DOHH2 (cell line): ENCODE results near the gene SHB.
"Not testable (repeated sequence)": the region's sequence is repeated elsewhere in the genome, so short reads cannot be mapped to it uniquely, and the experiment has no call there.

ENCODE experiments used
- H3F3A ChIP-seq: fragments of 200-600 bp; sonication (generic), shearing (Covaris generic); 2 replicates; pipeline ENCODE4 v1.6.0; 2016; ENCODE audit warnings: antibody characterized with exemption, mild to moderate bottlenecking; ENCODE audit not compliant: control insufficient read depth, insufficient read depth
- H3K27ac ChIP-seq: fragments of 200-600 bp; sonication (generic); 2 replicates; pipeline ENCODE4 v1.5.1; 2014; ENCODE audit warnings: low read depth, mild to moderate bottlenecking, low read length, moderate library complexity
- H3K27me3 ChIP-seq: fragments of 200-600 bp; sonication (generic); 2 replicates; pipeline ENCODE4 v1.6.1; 2014; ENCODE audit warnings: mild to moderate bottlenecking, low read length, mixed read lengths; ENCODE audit not compliant: control insufficient read depth
- H3K36me3 ChIP-seq: fragments of 200-600 bp; sonication (generic); 2 replicates; pipeline ENCODE4 v1.6.1; 2014; ENCODE audit warnings: mild to moderate bottlenecking, low read length, moderate library complexity, mixed read lengths; ENCODE audit not compliant: control insufficient read depth
- H3K4me1 ChIP-seq: fragments of 200-600 bp; sonication (generic); 2 replicates; pipeline ENCODE4 v1.6.1; 2014; ENCODE audit warnings: mild to moderate bottlenecking, low read length, mixed read lengths; ENCODE audit not compliant: control insufficient read depth
- H3K4me2 ChIP-seq: fragments of 200-600 bp; sonication (generic); 2 replicates; pipeline ENCODE4 v1.6.0; 2014; ENCODE audit warnings: mild to moderate bottlenecking, low read length, moderate library complexity
- H3K4me3 ChIP-seq: fragments of 200-600 bp; sonication (generic); 2 replicates; pipeline ENCODE4 v1.5.1; 2014; ENCODE audit warnings: mild to moderate bottlenecking, low read length, mixed read lengths
- H3K79me2 ChIP-seq: fragments of 200-600 bp; sonication (generic); 2 replicates; pipeline ENCODE4 v1.6.1; 2014; ENCODE audit warnings: mild to moderate bottlenecking, low read length, mixed read lengths; ENCODE audit not compliant: control insufficient read depth
- H3K9me2 ChIP-seq: fragments of 200-600 bp; sonication (generic); replicated peaks from 2 replicates; pipeline ENCODE4 v1.6.1; 2014; ENCODE audit warnings: mild to moderate bottlenecking, low read length, mixed read lengths; ENCODE audit not compliant: control insufficient read depth
- H3K9me3 ChIP-seq: fragments of 200-600 bp; sonication (generic); 2 replicates; pipeline ENCODE4 v1.6.1; 2014; ENCODE audit warnings: antibody characterized with exemption, low read length, mixed read lengths; ENCODE audit not compliant: control insufficient read depth, insufficient read depth
- H4K20me1 ChIP-seq: fragments of 200-600 bp; sonication (generic); 2 replicates; pipeline ENCODE4 v1.6.0; 2014; ENCODE audit warnings: low read depth, mild to moderate bottlenecking, antibody characterized with exemption, low read length, moderate library complexity; ENCODE audit not compliant: control insufficient read depth, insufficient read depth
- CTCF ChIP-seq: fragments of 200-600 bp; sonication (generic); IDR thresholded peaks from one replicate; pipeline ENCODE4 v1.5.1; 2014; ENCODE audit warnings: antibody characterized with exemption, mild to moderate bottlenecking, low read depth, low read length; ENCODE audit not compliant: poor library complexity, severe bottlenecking
- EZH2phosphoT487 ChIP-seq: fragments of 200-600 bp; sonication (generic); IDR thresholded peaks from 2 replicates; pipeline ENCODE4 v1.6.1; 2017; ENCODE audit warnings: borderline replicate concordance, mild to moderate bottlenecking, antibody characterized with exemption, low read length, moderate library complexity, mixed read lengths

The SHB gene

GRCh38 chr9:37967014-37967760, 101.8 kb downstream of the SHB start:
- TF ChIP-seq CTCF (no peak), EZH2phosphoT487 (no peak)
- no peaks in the 10 kb centered on the region for H3K9me2 ChIP-seq
- no peaks in the 10 kb centered on the region for H3K4me1 ChIP-seq
- H3K27ac ChIP-seq, result no peak overlapping the region
- H3K4me3 ChIP-seq, result no peak overlapping the region
- no peaks in the 10 kb centered on the region for H3K36me3 ChIP-seq
- H3K9me3 ChIP-seq, result no peaks in the 10 kb centered on the region
- H4K20me1 ChIP-seq, result no peaks in the 10 kb centered on the region
- H3K79me2 ChIP-seq, result no peaks in the 10 kb centered on the region
- no peak overlapping the region for H3K4me2 ChIP-seq
- H3K27me3 ChIP-seq, result no peaks in the 10 kb centered on the region
- H3F3A ChIP-seq, result no peaks in the 10 kb centered on the region

GRCh38 chr9:37966412-37967013, 102.5 kb downstream of the SHB start:
- Histone ChIP-seq H3K4me2 (no peak overlapping the region), H4K20me1 (no peaks in the 10 kb centered on the region), H3K36me3 (no peaks in the 10 kb centered on the region), H3K27ac (no peak overlapping the region), H3K27me3 (no peaks in the 10 kb centered on the region), H3K9me2 (no peaks in the 10 kb centered on the region), H3F3A (no peaks in the 10 kb centered on the region), H3K4me1 (no peaks in the 10 kb centered on the region), H3K9me3 (no peaks in the 10 kb centered on the region), H3K4me3 (no peak overlapping the region), H3K79me2 (no peaks in the 10 kb centered on the region)
- TF ChIP-seq CTCF (no peak), EZH2phosphoT487 (no peak)

- not testable (repeated sequence) for H3K4me1 ChIP-seq, H3K27ac ChIP-seq, H3K9me2 ChIP-seq, H3K79me2 ChIP-seq, H3K36me3 ChIP-seq, H3K4me2 ChIP-seq, H3F3A ChIP-seq, H3K27me3 ChIP-seq, H3K4me3 ChIP-seq, H3K9me3 ChIP-seq, H4K20me1 ChIP-seq
These were observed 103.2 kb downstream of the SHB start for GRCh38 chr9:37965676-37966345.

- no peak for TF ChIP-seq CTCF
- no peak for TF ChIP-seq EZH2phosphoT487
- Histone ChIP-seq H3K9me2 (no peaks in the 10 kb centered on the region), H4K20me1 (no peaks in the 10 kb centered on the region), H3K27ac (no peak overlapping the region), H3K4me3 (no peak overlapping the region), H3K79me2 (no peaks in the 10 kb centered on the region), H3K4me2 (no peak overlapping the region), H3K4me1 (no peaks in the 10 kb centered on the region), H3K27me3 (no peaks in the 10 kb centered on the region), H3F3A (no peaks in the 10 kb centered on the region), H3K9me3 (no peaks in the 10 kb centered on the region), H3K36me3 (no peaks in the 10 kb centered on the region)
These were observed 103.9 kb downstream of the SHB start for GRCh38 chr9:37965116-37965515.
